Activated CD4-positive, CD25-positive, alpha-beta regulatory T cell (primary cell): Measurements from ENCODE around the gene ATP1B1.

Experiments used
- DNase-seq, 4 experiments: peaks; one replicate each; lab custom pipeline; 2025; lab: John Stamatoyannopoulos, UW

Gene ATP1B1

DNA sequence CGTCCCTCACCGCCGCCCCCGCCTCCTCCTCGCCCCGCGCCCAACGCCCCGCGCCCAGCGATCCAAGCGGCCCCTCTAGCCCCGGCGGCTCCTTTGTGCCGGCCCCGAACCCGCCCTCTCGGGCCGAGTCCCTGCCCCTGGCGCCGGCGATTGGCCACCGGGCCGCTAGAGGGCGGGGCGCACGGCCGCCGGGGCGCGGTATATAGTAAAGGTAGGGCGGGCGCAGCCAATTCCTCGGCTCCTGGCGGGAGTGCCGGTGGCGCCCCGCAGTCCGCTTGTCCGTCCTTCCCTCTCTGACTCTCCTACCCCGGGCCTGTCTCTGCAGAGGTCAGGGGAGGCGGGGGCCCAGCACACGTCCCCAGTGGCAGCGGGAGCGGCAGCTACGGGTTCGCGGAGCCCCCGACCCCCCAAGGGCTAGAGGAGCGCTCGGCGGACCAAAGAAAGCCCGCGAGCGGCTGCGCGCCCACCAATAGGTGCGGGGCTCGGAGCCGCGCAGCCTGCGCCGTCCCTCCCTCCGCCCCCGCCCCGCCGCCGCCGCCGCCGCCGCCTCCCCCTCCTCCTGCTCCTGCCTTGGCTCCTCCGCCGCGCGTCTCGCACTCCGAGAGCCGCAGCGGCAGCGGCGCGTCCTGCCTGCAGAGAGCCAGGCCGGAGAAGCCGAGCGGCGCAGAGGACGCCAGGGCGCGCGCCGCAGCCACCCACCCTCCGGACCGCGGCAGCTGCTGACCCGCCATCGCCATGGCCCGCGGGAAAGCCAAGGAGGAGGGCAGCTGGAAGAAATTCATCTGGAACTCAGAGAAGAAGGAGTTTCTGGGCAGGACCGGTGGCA lies at the start of gene ATP1B1:
Gene ATP1B1, plus strand, starts transcription at position 596 of the 826 bp plus-strand sequence. Its CDS starts 140 bp downstream, at position 736.
- peak; percentile 69 to 71 (median 70) for DNase-seq

DNA sequence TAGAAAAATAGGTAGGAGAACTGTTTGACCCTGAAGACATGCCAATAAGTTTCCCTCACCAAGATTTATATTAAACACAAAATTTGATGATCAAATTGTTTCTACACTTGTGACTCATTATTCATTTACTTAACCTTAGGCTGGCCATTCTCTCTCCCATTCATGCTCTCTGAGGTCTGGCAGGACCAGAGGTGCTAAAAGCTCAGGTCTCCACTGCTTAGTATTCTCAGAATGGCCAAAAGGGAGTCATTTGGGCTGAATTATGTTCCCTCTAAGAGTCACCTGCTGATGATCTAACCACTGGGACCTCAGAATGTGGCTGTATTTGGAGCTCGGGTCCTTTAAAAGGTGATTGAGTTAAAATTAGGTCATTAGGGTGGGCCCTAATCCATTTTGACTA lies 47.1 kb upstream of the ATP1B1 start:
- no peak for DNase-seq

DNA sequence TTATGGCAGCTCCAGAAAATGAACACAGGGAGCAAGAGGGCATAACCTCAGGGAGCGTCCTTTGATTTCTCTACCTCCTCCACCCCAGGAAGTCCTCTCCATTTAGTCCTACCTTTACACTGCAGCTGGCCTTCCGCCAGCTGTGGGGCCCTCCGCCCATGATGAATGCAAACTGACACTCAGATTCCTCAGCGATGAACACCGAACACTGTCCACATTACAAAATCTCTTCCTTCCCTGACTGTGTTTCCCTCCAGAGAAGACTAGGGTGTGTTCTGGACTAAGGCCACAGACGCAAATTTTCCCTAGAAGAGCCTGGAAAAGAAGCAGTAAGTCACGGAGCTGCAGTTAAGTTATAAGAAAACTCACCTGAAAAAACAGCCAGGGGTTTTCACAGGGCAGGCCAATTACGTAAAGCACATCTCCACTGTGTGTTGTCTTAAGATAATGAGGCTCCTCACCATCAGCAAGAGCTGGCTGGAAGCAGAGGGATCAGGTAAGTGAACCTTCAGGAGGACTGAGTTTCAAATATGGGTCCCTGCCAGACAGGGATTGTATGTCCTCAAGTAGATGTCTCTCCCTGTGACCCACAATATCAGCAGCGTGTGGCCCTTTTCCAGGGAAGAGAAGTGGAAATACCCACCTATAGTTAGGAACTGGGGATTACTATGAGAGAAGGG lies 46.3 kb upstream of the ATP1B1 start:
- DNase-seq: no peak

DNA sequence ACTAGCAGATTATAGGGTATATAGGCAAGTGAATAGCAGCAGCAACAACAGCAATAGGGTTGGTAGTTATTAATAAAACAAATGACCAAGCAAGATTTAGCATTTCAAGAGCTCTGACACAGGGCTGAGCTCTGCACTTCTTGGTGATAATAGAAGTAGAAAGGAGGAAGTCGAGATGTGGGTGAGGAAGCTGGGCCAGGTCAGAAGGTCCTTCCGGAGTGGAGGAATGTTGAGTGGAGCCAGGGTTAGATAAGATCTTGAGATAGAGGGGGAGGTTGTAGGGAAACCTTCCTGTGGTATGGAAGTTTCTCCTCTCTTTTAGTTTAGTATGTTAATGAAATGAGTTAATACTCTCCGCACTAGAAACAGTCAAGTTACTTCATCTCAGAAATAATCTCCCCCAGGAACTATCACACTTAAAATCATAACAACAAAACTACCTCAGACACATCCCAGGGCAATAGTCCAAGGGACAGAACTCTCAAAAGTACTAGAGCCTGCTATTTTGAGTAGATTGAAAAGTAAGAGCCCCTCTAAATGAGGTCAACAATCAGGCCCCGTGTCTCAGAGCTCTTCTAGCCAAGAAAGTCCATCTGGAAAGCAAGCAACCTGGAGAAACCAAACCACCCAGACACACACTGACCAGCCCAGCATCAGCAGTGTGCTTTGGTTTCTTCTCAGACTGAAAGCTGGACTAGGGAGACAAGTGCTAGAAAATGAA lies 45.4 kb upstream of the ATP1B1 start:
- DNase-seq: no peak

DNA sequence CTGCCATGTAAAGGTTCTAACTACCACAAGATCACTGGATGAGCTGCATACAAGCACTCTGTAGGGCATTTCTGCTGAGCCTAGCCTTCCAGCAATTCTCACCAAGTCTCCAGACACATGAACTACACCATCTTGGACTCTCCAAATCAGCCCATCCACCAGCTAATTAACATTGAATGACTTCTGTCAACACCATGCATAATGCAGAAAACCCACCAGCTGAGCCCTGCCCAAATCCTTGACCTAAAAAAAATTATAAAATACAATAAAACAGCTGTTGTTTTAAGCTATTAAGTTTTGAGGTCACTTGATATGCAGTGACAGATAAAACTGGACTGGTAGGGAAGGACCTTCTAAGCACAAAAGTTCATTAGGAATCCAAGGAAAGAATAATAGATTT lies 44.3 kb upstream of the ATP1B1 start:
- no peak for DNase-seq

DNA sequence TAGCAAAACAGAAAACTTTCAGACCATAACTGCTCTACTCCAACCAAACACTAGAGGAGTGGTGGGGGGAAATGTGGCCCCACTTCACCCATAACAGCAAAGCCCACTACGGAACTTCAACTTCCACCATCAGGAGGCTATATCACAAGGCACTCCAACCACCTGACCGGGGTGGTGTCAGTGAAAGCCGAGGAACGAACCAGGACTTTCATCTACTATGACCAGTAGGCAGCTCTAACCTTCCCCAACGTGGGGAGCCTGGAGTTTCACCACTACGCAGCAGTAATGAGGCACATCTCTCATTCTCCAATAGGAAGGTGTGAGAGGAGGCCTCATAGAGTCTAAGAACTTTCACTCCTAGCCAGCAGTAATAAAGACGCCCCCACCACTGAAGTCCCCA lies 42.4 kb upstream of the ATP1B1 start:
- DNase-seq: no peak

DNA sequence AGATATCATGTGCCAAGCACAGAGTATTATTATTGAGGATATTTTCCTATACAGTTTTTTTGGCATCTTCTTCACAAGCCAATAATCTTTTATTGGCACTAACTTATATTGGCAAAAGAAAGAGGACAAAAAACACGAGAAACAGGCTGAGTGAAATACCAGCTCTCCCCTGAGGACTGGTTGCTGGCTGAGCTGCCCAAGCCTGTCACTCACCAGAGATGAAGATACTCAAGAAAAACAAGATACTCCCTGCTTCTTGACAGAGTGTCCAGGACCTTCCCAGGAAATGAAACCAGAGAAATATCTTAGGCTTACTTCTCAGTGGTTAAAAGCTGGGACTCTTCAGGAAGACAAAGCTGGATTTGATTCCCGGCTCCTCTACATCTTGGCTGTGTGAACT lies 35.9 kb upstream of the ATP1B1 start:
- no peak for DNase-seq

DNA sequence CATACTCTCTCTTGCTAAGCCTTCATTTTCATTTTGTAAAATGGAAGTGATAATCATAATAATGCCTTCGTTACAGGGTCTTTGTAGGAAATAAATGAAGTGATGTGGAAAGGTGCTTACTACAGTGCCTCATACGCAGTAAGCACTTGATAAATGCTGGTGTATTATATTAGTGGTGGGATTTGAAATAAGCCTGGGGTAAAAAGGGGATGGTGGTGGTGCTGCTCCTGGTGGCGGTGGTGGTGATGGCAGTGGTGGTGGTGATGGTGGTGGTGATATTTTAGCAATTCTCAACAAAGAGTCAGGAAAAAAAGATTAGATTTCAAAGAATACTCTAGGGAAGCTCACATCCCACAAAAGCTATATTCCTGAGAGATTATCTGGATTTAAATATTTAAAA lies 35.5 kb upstream of the ATP1B1 start:
- no peak for DNase-seq

DNA sequence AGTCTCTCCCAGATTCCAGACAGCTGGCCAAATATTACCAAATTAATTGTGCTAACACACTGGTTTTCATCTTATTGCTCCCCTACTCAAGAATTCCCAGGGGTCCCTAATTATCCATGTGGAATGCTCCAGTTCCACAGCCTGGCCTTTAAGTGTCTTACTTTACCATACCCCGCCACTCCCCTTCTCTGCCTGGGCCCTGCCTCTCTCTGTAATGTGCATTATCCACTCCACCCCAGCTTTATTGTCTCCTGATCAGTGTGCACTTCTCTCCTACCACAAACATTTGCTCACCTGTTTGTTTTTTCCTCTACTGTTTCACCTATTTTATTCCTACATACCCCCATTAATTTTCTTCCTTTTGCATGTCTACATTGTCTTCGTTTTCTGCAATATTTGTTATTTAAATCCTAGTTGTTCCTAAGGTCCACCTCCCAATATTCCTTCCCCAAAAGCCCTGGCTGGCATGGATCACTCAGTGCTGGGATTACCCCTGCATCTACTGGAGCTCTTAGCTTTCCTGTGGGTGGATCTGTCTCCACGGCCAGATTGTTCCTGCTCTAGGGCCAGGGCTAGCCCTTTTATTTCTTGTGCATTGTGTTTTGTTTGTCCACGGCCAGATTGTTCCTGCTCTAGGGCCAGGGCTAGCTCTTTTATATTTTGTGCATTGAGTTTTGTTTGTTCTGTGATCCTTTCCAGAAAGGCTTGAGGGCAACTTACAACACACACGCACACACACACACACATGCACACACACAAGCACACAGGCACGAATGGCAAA lies 33.4 kb upstream of the ATP1B1 start:
- no peak for DNase-seq

DNA sequence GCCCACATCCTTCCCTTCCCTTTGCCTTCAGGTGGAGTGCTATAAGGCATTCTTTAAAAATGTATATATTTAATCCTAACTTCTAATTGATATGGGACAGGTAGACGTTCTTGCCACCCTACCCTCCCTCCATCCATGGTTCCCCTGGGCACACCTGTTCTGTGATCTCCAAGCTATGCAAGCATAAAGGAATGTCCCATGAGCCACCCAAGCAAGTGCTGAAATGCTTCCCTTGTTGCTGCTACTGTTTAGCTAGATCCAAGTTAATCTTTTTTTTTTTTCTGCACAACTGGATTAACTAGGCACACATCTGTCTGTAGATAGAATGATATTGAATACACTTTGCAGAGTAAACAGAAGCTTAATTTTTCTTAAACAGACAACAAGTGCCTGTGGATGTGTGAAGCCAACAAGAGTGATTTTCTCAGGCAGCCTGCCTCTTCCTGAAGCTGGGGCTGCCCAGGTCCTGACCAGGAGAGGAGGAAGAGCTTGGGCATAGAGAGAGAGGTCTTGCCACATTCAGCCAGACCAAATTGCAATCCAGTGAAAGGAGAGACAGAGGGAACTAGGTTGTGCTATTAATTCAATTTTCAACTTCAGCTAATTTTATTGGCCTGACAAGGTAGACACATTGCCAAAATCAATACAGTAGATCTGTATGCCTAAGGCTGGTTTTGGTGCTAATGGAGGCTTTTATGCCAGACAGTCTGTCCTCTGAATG lies 28.2 kb upstream of the ATP1B1 start:
- no peak for DNase-seq

DNA sequence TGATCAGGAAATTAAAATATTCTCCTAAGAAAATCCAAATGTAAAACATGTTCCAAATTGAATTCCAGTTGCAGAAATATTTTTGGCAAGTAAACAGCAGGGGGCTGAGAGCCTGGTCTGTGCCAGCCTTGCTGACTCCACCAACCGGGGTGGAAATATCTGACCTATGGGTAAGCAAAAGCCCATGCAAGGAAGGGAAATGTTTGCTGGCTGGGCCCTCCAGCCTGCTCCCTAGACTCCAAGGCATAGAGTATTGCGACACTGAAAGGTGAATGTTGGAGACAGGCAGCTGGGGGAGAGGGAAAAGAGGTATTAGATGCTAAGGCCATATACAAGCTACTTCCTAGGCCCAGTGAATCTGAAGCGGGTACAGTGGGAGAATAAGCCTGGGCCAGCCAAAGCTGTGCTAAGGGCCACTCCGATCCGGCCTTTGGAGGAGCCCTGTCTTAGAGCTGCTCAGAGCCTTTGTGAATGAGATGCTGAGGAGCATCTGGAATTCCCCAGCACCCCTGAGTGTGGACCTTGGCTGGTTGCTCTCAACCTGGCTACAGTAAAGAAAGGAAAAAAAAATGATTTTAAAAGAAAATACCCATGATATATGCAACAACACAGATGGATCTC lies 24.9 kb upstream of the ATP1B1 start:
- no peak for DNase-seq

DNA sequence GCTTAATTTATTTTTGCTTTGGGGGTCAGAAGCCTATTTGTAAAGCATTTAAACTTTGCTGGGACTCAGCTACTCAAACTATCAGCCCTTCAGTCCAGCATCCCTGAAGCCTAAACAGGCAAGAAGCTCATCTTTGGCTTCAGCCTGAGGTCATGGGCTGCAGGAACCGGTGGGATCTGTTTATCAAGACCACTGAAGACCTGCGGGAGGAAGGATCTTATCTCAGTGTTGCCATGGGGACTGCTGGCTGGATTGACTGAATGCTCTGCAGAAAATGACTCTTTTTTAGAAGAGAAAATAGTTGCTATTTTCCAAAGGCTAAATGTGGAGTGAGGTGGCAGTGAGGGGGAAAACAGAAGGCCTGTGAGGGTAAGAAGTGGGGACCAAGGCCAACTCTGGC lies 20.6 kb upstream of the ATP1B1 start:
- no peak for DNase-seq

DNA sequence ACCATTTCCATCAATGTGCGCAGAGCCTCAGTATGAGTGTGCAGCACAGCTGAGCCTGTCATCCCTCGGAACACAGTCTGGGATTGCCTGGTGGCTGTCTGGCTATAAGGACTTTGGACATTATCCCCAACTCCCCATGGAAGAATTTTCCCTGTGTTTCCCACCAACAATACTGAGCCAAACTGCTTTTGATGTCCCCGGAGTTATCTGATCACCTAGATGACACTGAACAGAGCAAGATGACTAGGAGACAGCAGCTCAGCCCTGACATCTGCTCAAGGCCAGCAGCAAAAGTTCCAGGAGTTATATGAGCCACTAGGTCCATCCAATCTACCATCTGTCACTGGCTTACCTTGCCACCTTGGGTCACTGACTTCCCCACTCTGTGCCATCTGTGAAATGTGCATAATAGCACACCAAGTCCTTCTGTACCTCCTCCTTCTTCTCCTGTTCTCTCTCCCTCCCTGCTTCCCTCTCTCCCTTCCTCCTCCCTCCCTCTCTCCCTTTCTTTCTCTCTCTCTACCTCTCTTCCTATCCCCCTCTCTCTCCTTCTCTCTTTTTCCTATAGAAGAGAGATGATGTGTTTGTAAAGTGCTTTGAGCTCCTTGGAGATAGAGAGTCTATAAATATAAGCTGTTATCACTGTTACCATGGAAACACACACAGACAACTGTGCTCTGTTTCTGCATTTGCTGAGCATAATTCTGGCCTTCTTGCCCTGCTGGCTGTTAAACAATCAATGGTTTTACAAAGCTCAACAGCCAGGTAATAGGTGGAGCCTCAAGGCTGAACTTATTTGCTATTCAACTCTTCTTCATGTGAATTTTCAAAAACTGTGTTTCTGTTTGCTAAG lies 19.7 kb upstream of the ATP1B1 start:
- no peak for DNase-seq

DNA sequence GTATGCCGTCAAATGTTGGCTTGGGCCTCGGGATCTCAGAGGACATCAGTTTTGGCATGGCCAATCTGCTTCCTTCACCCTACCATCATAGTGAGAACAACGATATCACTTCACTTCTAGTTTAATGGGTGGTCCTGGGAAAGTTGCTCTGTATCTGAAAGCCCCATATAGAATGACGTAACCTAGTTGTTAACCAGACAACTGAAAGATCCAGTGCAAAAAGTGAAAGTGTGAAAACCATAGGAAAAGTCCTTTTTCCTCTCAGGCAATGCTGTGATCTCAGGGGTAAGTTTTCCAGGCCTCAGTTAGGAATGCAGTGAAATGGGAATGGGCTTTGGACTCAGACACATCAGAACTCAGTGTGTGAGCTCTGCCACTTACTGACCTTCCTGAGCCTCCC lies 18.6 kb upstream of the ATP1B1 start:
- no peak for DNase-seq

DNA sequence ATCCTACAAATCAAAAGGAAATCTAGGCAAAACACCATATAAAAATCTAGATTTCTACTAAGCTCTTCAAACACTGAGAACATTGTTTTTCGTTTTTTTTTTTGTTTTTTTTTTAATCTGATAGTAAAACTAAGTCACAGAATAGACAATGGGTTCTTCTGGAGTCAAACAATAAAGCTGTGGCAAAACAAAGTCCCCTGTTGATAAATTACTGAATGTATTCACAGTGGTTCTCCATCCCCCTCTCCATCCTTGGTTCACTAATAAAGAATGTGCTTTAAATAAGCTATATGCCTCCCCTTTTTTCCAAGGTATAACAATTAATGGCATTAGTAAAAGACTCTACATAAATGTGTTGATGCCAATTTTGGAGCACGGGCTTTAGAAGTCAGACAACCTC lies 16.7 kb upstream of the ATP1B1 start:
- no peak for DNase-seq

DNA sequence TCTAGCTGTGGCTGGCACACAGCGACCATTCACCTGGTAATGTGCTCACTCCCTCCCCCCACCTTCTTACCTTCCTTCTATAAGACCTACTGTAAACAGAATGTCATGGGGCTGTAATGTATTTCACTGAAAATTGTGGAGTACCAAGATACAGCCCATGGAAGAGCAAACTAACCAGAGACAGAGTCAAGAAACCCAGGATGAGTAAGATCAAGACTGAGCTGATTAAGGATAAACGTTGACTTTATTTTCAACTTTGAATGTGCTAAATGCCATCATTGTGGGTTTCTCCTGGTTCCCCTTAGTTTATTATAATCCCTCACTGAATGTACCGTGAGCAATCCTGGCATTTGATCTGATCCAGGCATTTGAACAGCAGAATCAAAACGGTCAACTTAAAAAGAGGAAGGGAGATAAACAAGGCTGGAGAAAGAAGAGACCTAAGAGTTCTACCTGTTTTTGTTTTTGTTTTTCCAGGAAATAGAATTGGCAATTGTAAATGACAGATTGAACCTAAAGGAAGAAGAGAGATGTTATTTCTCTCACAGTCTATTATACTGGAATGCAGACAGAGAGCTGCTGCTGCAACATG lies 16.1 kb upstream of the ATP1B1 start:
- DNase-seq: no peak

DNA sequence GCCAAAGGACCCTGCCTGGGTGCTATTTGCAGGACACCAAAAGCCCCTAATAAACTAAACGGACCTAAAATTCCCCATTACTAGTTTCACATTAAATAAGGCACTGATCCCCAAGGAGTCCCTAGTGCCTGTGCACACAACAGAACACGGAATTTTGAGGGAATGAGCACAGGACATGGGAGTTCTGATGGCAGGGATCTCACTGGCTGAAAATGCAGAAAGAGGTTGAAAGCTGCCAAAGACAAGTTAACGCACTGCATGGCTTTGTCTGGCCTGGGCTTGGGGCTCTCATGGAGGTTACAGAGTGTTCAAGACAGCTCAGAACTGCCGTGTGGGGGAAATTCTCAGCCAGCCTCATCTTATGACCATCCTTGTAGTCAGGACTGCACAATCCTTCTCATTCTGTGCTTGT lies 15.6 kb upstream of the ATP1B1 start:
- DNase-seq: no peak

DNA sequence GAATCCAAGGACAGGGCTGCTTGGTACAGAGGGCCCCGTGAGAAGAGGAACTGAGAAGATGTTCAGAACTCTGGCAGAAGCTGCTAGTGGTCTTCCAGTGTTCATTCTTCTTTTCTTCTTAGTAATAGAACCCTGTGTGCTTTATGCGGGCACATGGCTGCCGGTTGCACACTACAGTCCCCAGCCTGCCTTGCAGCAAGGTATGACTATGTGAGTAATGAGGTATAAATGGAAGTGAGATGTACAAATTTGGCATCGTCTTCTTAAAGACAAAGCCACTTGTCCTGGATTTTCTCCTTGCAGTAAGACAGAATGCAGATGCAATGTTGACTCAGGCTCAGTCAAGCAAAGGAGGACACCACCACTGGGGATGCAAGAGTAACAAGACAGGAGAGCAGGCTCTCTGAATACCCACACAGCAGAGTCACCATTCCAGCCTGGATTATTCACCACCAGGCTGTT lies 15.0 kb upstream of the ATP1B1 start:
- no peak for DNase-seq

DNA sequence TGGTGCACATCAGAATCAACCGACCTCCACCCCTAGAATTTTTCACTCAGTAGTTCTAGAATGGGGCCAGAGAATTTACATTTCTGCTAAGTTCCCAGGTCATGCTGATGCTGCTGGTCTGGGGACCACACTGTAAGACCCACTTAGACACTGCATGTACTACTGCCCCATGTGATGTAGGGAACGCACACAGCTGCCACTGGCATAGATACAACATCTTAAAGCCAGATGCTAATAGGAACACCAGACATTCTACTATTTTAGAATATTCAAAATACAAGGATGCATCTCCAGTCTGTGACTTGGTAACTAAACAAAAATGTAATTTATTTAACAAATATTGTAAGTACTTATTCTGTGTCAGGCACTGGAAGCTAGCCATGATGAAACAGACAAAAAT lies 14.1 kb upstream of the ATP1B1 start:
- no peak for DNase-seq
